ENCODE measurements around the gene MAD2L1BP. TPM values are rescaled to one million over a fixed set of nuclear protein-coding genes. Genes with fewer than 3 reads are reported as not detected.

MAD2L1BP gene
- total RNA-seq, 4 donors from 2014 or later, result 12.3 to 44.3 (median 17.7) TPM

DNA sequence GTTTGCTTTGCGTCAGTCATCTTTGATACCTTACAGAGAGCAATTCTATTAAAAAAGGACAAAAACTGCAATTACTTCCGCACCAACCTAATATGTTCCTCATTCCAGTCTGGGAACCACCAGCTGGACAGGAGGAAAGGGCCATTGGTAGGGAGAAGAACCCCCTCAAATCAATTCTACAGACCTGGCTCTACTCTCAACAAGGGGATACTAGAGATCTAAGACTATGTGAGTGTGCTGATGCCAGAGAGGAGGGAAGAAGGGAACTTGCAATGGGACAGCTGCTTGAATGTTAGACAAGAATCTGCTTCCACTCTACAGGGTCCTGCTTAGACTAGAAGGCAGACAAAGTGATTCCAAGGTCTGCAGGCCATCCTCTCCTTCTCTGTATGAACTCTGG, 38.7 kb downstream of the MAD2L1BP start:
- TF ChIP-seq, protein P1, sequence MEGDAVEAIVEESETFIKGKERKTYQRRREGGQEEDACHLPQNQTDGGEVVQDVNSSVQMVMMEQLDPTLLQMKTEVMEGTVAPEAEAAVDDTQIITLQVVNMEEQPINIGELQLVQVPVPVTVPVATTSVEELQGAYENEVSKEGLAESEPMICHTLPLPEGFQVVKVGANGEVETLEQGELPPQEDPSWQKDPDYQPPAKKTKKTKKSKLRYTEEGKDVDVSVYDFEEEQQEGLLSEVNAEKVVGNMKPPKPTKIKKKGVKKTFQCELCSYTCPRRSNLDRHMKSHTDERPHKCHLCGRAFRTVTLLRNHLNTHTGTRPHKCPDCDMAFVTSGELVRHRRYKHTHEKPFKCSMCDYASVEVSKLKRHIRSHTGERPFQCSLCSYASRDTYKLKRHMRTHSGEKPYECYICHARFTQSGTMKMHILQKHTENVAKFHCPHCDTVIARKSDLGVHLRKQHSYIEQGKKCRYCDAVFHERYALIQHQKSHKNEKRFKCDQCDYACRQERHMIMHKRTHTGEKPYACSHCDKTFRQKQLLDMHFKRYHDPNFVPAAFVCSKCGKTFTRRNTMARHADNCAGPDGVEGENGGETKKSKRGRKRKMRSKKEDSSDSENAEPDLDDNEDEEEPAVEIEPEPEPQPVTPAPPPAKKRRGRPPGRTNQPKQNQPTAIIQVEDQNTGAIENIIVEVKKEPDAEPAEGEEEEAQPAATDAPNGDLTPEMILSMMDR (IDR thresholded peaks at IDR 0.05), result no peak
- Histone ChIP-seq H3K36me3 (no peaks in the 10 kb centered on the region), H3K9me3 (no peaks in the 10 kb centered on the region), H3K27me3 (no peaks in the 10 kb centered on the region), H3K4me3 (no peak overlapping the region), H3K27ac (peak overlapping the region; percentile 75 to 81), H3K4me1 (peaks cover 3 to 21% of the 10 kb centered on the region in 2 donors)
- intact Hi-C loops (cut with DNase I; ENCODE audit: low total_unique reads), result no loop called here
- DNase-seq, result no peak

DNA sequence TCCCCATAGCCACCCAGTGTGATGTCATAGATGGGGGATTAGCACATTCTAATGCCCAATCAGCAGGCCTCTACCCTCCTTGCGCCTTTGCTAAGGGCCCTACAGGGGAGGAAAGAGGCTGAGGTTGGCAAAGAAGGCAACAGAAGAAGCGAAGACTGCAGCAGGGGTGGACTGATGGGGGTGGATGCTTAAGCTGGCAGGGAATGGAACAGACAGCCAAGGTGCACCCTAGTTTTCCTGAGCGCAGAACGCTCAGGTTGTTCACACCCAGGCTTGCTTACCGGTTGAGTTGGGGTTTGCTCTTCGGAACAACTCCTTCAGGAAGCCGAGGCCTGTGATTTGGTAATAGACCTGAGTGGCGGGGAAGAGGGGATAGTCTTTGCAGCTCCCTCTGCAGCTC, 39.3 kb downstream of the MAD2L1BP start:
- TF ChIP-seq POLR2A (IDR thresholded peaks at IDR 0.05), result no peak
- TF ChIP-seq, protein P1 (IDR thresholded peaks at IDR 0.05), result no peak
- Histone ChIP-seq H3K9me3 (no peaks in the 10 kb centered on the region), H3K27ac (peak overlapping the region in 1 of 2 donors; percentile 8), H3K27me3 (no peaks in the 10 kb centered on the region), H3K4me1 (peaks cover 0 to 14% of the 10 kb centered on the region in 2 donors), H3K36me3 (no peaks in the 10 kb centered on the region), H3K4me3 (no peak overlapping the region)
- no peak for DNase-seq
- intact Hi-C loops (cut with DNase I; ENCODE audit: low total_unique reads), result no loop called here

DNA sequence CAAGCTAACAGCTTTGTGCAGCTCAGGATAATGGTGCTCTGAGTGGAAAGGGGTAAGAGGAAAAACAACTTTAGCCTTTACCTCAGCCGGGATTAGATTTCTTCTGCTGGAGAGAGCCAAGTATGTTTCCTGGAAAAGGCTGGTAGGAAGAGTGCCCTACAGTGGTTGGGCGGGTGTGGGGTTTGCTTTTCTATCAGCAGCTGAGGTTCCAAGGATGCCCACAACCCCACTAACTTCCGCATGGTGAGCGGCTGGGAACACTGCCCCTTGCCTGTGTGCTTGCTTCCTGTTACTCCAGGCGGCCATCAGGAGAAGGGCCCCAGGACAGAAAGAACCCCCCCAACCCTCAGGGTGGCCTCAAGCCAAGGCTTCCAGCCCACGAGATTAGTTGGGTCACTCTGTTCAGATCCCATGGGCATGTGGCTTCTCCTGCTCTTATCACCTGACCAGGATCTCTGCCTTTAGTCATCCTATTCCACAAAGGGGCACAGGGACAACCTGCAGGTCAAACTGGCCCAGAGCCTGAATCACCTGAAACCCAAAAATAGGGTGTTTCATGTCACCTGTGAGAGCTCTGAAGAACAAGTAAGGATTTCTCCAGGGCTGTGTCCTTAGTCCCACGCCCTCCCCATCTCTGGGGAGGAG, 41.4 kb downstream of the MAD2L1BP start:
- Histone ChIP-seq H3K9me3 (no peaks in the 10 kb centered on the region), H3K27me3 (no peaks in the 10 kb centered on the region), H3K36me3 (no peaks in the 10 kb centered on the region), H3K4me3 (no peak overlapping the region), H3K4me1 (peaks cover 0 to 11% of the 10 kb centered on the region in 2 donors), H3K27ac (no peak overlapping the region)
- TF ChIP-seq, protein P1 (IDR thresholded peaks at IDR 0.05), result no peak
- TF ChIP-seq POLR2A (IDR thresholded peaks at IDR 0.05), result no peak
- intact Hi-C loops (cut with DNase I; ENCODE audit: low total_unique reads), result no loop called here
- DNase-seq, result no peak

DNA sequence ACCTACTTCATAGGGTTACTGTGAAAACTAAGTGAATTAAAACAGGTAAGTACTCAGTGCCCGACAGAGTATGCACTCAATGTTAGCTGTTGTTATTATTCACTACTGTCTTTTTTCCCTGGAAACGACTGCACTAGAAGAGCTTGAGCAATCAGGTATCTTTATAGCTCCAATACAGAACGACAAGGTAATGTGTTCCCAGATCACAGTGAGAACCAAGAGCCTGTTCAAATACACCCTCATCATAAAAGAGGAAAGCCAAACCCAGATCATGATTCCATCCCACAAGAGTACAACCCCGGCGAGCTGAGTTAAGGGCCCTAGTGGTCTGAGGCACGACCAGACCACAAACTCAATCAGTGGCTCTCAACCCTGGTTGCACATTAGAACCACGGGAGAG, 42.1 kb downstream of the MAD2L1BP start:
- H3K9me3 ChIP-seq, result no peaks in the 10 kb centered on the region
- H3K27me3 ChIP-seq, result no peaks in the 10 kb centered on the region
- no peak overlapping the region for H3K27ac ChIP-seq
- H3K4me3 ChIP-seq, result no peak overlapping the region
- intact Hi-C loops (cut with DNase I; ENCODE audit: low total_unique reads), result no loop called here
- DNase-seq, result no peak
- TF ChIP-seq, protein P1 (IDR thresholded peaks at IDR 0.05), result no peak
- TF ChIP-seq POLR2A (IDR thresholded peaks at IDR 0.05), result no peak
- H3K4me1 ChIP-seq, result peaks cover 0 to 4% of the 10 kb centered on the region in 2 donors
- no peaks in the 10 kb centered on the region for H3K36me3 ChIP-seq

DNA sequence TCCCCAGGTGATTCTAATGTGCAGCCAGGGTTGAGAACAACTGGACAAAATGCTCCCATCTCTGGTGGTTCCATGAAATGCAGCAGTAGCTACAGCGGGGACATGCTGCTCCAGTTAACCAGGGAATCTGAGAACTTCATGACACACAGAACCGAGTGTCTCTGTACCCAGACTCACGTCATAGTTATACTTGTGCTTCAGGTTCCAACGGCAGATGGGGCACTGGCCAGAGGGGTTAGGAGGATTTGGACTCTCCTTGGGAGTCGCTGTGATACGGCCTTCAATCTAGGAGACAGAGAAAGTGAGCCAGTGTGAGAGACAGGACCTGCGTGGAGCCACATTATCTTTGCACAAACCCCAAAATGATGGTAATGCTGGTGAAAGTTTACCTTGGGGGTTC, 42.7 kb downstream of the MAD2L1BP start:
- Histone ChIP-seq H3K36me3 (no peaks in the 10 kb centered on the region), H3K27ac (no peak overlapping the region), H3K4me3 (no peak overlapping the region), H3K9me3 (no peaks in the 10 kb centered on the region), H3K27me3 (no peaks in the 10 kb centered on the region), H3K4me1 (peaks cover 0 to 4% of the 10 kb centered on the region in 2 donors)
- DNase-seq, result no peak
- intact Hi-C loops (cut with DNase I; ENCODE audit: low total_unique reads), result no loop called here
- TF ChIP-seq, protein P1 (IDR thresholded peaks at IDR 0.05), result no peak
- TF ChIP-seq POLR2A (IDR thresholded peaks at IDR 0.05), result no peak
